ENCODE measurements around the gene MARK3.
A peak's percentile ranks its signal among the peaks of the same experiment; 100 is the strongest.
"Not testable (repeated sequence)": the region's sequence is repeated elsewhere in the genome, so short reads cannot be mapped to it uniquely, and the experiment has no call there.

The MARK3 gene

GRCh38 chr14:103524002-103524935, 139.1 kb downstream of the MARK3 start:
- H3K36me3 ChIP-seq = peaks cover 4 to 7% (median 5%) of the 10 kb centered on the region in 3 donors
- TF ChIP-seq CTCF (IDR thresholded peaks at IDR 0.05) = no peak
- peaks cover 0 to 58% (median 46%) of the 10 kb centered on the region in 4 donors for H3K4me1 ChIP-seq
- no peaks in the 10 kb centered on the region for H3K27me3 ChIP-seq
- H3K4me3 ChIP-seq = no peak overlapping the region
- intact Hi-C loops (cut with DNase I; ENCODE audit: low total_unique reads) = no loop called here
- no peak overlapping the region for H3K27ac ChIP-seq
- DNase-seq = no peak
- no peaks in the 10 kb centered on the region for H3K9me3 ChIP-seq

DNA sequence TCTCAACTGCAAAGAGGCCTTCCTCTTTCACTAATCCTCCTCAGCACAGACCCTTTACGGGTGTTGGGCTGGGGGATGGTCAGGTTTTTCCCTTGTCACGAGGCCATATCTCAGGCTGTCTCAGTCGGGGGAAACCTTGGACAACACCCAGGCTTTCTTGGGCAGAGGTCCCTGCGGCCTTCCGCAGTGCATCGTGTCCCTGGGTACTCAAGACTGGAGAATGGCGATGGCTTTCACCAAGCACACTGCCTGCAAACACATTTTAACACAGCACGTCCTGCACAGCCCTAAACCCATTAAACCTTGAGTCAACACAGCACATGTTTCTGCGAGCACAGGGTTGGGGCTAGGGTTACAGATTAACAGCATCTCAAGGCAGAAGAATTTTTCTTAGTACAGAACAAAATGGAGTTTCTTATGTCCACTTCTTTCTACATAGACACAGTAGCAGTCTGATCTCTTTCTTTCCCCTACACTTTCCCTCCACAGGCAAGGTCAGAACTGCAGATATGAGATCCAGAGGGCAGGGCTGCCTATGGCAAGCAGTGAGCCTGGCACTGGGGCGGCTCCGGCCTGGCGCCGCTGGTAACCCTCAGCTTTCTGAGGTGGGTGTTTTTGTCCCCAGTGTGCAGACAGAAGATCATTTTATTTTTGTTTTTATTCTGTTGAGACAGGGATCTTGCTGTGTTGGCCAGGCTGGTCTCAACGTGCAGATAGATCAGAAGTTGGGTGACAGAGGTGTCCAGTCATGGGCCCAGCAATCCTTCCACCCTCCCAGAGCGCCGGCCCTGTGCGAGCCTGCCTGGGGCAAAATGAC, 140.4 kb downstream of the MARK3 start:
- intact Hi-C loops (cut with DNase I; ENCODE audit: low total_unique reads); H3K4me3 ChIP-seq; H3K27ac ChIP-seq; H3K27me3 ChIP-seq; H3K36me3 ChIP-seq; H3K9me3 ChIP-seq; DNase-seq: not testable (repeated sequence)
- H3K4me1 ChIP-seq = peaks cover 0 to 58% (median 47%) of the 10 kb centered on the region in 4 donors

DNA sequence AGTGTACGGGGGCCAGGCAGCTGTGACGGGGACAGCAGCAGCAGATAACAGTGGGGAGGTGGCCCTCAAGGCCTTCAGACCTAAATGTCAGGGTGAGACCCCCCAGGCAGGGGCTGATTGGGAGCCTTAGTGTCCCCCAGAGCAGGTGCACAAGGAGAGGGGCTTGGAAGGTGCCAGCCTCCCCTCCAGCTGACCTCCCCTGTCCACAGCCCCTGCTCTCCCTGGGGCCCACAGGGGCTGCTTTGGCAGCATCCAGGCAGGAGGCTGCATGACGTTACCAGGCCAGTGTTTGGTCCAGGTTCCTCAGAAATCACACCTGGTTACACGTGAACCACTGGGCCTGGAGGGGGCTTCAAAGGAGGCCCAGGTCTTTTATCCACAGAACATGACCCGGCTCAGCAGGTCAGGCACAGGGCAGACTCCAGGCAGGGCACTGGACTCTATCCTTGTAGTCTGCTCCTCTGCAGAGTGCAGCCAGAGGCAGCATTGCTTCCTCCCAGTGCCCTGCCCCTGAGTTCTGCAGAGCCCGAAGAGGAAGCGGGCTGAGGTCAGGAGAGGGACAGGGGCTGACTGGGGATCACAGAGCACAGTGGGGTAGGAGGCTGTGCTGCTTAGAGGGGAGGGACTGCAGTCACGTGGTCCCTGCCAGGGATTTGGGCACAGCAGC, 141.2 kb downstream of the MARK3 start:
- Histone ChIP-seq H3K9me3 (no peaks in the 10 kb centered on the region), H3K36me3 (peaks cover 0 to 10% (median 6%) of the 10 kb centered on the region in 3 donors), H3K27ac (no peak overlapping the region), H3K4me1 (peaks cover 0 to 58% (median 50%) of the 10 kb centered on the region in 4 donors), H3K27me3 (no peaks in the 10 kb centered on the region), H3K4me3 (no peak overlapping the region)
- intact Hi-C loops (cut with DNase I; ENCODE audit: low total_unique reads) = no loop called here
- TF ChIP-seq CTCF (IDR thresholded peaks at IDR 0.05) = no peak
- no peak for DNase-seq

DNA sequence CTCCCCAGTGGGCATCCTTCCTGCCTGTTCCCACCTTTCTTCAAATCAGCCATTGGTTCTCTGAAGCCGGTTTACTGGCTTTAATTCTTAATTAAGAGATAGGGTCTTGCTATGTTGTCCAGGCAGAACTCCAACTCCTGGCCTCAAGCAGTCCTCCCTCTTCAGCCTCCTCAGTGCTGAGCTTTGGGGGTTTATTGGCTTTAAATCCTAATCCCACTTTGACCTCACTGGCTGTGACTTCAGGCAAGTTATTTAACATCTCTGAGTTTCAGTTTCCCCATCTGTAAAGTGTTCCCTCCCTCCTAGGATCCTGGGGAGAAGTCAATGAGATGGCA, 141.7 kb downstream of the MARK3 start:
- Histone ChIP-seq H3K27me3 (no peaks in the 10 kb centered on the region), H3K4me3 (no peak overlapping the region), H3K36me3 (peaks cover 0 to 15% (median 7%) of the 10 kb centered on the region in 3 donors), H3K9me3 (no peaks in the 10 kb centered on the region), H3K27ac (peak overlapping the region; percentile 86 to 90), H3K4me1 (peaks cover 0 to 58% (median 52%) of the 10 kb centered on the region in 4 donors)
- no peak for DNase-seq
- no peak for TF ChIP-seq CTCF (IDR thresholded peaks at IDR 0.05)
- intact Hi-C loops (cut with DNase I; ENCODE audit: low total_unique reads) = no loop called here

- Histone ChIP-seq H3K9me3 (no peaks in the 10 kb centered on the region), H3K27ac (peak overlapping the region; percentile 86 to 90), H3K27me3 (no peaks in the 10 kb centered on the region), H3K4me3 (peak overlapping the region in 1 of 2 donors; percentile 92), H3K4me1 (peaks cover 0 to 59% (median 51%) of the 10 kb centered on the region in 4 donors), H3K36me3 (peaks cover 0 to 22% (median 7%) of the 10 kb centered on the region in 3 donors)
- no peak for DNase-seq
- intact Hi-C loops (cut with DNase I; ENCODE audit: low total_unique reads) = no loop called here
- no peak for TF ChIP-seq CTCF (IDR thresholded peaks at IDR 0.05)
These were observed 142.4 kb downstream of the MARK3 start for GRCh38 chr14:103527408-103528145.
